Spleen (tissue), 7 donors: ENCODE results near the gene PDE1A.

ENCODE experiments used
- POLR2A ChIP-seq, 3 donors: fragments of 450-650 bp; IDR thresholded peaks; one replicate each; pipeline ENCODE4 v1.5.1; 2017; ENCODE audit warnings: antibody characterized with exemption in 3 of 3, mild to moderate bottlenecking in 1 of 3
- TF ChIP-seq, protein P1 (sequence below), 11 experiments: fragments of 200-600 bp in 7 of 11; fragments of 450-650 bp in 4 of 11; sonication (generic) in 4 of 11; IDR thresholded peaks in 8 of 11; conservative IDR thresholded peaks in 3 of 11; 1 replicate in 7 of 11; 2 replicates in 4 of 11; pipeline versions ENCODE4 v1.4.0 to v1.8.0; 2016 to 2021; ENCODE audit warnings: antibody characterized with exemption in 11 of 11, inconsistent platforms in 4 of 11, mild to moderate bottlenecking in 1 of 11
- donor health status: DM: no; HTN: no; CAD: no; lungs with moderate emphysema.
- donor health status: DM: no; HTN: no; CAD: no.
- donor health status: DM: no; HTN: no; CAD: no.

DNA sequence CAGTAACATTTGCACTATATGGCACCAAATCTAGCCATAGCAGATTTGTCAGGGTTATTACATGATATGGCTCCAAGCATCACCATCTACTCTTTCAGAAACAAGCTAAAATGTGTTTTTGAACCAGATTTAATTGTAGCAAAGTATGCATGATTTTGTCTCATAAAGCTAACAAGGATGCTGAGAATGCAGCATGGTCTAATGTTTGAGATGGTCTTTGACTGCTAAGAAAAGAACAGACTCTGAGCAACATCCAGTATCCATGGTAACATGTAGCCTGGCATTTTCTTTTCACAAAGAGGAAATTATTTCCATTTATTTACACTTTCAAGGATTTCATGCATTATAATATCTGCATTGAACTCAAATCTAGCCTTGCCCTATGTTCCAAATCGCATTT is 206.5 kb downstream of the PDE1A start:
- TF ChIP-seq, protein P1, sequence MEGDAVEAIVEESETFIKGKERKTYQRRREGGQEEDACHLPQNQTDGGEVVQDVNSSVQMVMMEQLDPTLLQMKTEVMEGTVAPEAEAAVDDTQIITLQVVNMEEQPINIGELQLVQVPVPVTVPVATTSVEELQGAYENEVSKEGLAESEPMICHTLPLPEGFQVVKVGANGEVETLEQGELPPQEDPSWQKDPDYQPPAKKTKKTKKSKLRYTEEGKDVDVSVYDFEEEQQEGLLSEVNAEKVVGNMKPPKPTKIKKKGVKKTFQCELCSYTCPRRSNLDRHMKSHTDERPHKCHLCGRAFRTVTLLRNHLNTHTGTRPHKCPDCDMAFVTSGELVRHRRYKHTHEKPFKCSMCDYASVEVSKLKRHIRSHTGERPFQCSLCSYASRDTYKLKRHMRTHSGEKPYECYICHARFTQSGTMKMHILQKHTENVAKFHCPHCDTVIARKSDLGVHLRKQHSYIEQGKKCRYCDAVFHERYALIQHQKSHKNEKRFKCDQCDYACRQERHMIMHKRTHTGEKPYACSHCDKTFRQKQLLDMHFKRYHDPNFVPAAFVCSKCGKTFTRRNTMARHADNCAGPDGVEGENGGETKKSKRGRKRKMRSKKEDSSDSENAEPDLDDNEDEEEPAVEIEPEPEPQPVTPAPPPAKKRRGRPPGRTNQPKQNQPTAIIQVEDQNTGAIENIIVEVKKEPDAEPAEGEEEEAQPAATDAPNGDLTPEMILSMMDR (IDR thresholded peaks at IDR 0.05 in 8 of 11, conservative IDR thresholded peaks at IDR 0.05 in 3 of 11), result no peak
- TF ChIP-seq POLR2A (IDR thresholded peaks at IDR 0.05), result no peak
